Stimulated activated CD8-positive, alpha-beta memory T cell treated with anti-CD3 and anti-CD28 coated beads, Interleukin-4, amount 100 ng/mL, for 48 hours (primary cell): ENCODE results near the gene EID3.
"Not testable (repeated sequence)": the region's sequence is repeated elsewhere in the genome, so short reads cannot be mapped to it uniquely, and the experiment has no call there.

ENCODE experiments used
- DNase-seq: peaks from one replicate; pipeline ENCODE4 v3.0.0-alpha.2; 2020

EID3 gene

GRCh38 chr12:104313568-104314241 is 10.2 kb downstream of the EID3 start:
- no peak for DNase-seq

- no peak for DNase-seq
These were observed 10.7 kb downstream of the EID3 start for GRCh38 chr12:104314242-104314614.

- no peak for DNase-seq
These were observed 12.0 kb downstream of the EID3 start for GRCh38 chr12:104315326-104316224.

GRCh38 chr12:104316936-104317335 is 13.4 kb downstream of the EID3 start:
- no peak for DNase-seq

DNA sequence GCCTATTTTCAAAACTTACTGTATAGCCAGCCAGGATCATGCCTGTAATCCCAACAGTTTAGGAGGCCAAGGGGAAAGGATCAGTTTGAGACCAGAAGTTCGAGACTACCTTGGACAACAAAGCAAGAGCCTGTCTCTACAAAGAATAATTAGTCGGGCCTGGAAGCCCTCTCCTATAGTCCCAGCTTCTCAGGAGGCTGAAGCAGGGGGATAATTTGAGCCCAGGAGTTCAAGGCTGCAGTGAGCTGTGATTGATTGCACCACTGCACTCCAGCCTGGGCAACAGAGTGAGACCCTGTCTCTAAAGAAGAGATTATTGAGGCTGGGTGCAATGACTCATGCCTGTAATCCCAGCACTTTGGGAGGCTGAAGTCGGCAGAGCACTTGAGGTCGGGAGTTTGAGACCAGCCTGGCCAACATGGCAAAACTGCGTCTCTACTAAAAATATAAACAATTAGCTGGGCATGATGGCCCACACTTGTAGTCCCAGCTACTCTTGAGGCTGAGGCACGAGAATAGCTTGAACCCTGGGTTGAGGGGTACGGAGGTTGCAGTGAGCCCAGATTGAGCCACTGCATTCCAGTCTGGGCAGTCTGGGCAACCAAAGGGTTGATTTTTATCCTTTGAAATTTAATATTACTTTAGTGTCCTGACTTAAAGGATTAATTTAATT is 14.1 kb downstream of the EID3 start:
- DNase-seq, result no peak

DNA sequence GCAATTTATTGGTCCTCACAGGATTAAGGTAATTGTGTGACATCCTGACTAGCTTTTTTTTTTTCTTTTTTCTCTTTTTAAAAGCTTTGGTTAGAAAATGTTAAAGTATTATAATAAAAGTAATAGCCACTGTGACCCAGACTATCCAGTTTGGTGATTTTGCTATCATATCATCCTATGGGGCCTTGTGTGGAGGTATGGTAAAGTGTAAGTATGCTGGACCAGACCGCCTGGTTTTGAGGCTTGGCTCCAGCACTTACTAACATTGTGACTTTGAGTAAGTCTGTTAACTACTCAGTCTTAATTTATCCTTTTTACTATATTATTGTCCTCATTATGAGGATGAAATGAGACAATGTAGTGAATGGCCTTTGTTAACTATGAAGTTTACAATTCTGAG is 15.5 kb downstream of the EID3 start:
- no peak for DNase-seq

GRCh38 chr12:104319918-104320626 is 16.5 kb downstream of the EID3 start:
- DNase-seq, result no peak

GRCh38 chr12:104320627-104321024 is 17.1 kb downstream of the EID3 start:
- DNase-seq, result no peak

DNA sequence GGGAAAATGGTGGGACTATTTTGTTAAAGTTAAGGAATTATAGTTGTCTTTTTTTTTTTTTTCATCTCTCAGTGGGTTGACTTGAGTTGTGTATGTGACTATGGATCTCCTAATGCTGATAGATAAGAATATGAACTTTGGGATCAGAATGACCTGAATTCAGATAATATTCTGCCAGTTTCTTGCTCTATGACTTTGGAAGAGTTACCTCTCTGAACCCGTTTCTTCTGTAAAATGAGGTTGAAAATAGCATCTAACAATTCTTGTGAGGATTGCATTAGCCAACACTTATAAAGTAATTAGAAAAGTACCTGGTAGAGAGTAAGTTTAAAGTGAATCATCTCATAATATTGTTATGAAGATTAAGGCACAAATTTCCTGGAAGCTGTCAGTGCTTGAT is 18.4 kb downstream of the EID3 start:
- no peak for DNase-seq

DNA sequence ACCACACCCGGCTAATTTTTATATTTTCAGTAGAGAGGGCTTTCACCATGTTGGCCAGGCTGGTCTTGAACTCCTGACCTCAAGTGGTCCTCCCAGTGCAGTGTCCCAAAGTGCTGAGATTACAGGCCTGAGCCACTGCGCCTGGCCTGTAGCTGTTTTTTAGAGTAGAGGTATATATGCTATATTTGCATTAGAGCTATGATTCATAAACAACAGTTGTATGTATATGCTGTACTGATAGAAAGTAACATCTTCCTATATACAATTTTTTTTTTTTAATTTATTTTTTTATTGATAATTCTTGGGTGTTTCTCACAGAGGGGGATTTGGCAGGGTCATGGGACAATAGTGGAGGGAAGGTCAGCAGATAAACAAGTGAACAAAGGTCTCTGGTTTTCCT is 19.0 kb downstream of the EID3 start:
- DNase-seq, result not testable (repeated sequence)

GRCh38 chr12:104323899-104324298 is 20.4 kb downstream of the EID3 start:
- no peak for DNase-seq

- not testable (repeated sequence) for DNase-seq
These were observed 24.7 kb downstream of the EID3 start for GRCh38 chr12:104328278-104328677.

- DNase-seq, result no peak
These were observed 25.3 kb downstream of the EID3 start for GRCh38 chr12:104328790-104329189.

GRCh38 chr12:104329707-104330532 is 26.4 kb downstream of the EID3 start:
- no peak for DNase-seq

DNA sequence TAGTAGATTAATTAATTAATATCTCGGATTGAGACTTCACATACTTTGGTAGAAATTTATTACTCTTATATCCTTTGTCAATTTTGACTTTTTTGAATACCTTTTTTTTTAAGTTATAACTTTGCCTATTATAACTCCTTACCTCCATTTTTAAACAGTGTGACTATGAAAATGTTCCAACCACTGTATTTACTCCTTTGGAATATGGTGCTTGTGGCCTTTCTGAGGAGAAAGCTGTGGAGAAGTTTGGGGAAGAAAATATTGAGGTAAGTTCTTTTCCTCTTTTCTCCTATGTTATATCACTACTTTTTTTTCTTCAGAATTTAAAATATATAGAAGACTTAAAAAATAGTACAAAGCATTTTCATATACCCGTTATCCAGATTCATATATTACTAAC is 27.8 kb downstream of the EID3 start:
- DNase-seq, result no peak

GRCh38 chr12:104332273-104332672 is 28.7 kb downstream of the EID3 start:
- DNase-seq, result not testable (repeated sequence)

GRCh38 chr12:104333692-104334255 is 30.2 kb downstream of the EID3 start:
- no peak for DNase-seq

DNA sequence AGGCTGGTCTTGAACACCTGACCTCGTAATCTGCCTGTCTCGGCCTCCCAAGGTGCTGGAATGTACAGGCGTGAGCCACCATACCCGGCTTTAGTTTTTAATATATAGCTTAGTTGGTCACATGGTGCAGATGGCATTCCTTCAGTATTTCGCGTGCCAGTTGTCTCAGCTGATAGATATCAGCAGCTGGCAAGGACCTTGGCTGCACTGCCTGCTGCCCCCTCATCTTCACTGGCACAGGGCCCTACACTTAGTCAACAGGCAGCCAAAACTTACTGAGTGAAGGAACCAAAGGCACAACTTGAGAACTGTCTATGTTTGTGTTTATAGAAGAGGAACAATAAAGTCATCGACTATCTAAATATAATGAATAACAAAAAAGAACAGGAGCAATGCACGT is 31.0 kb downstream of the EID3 start:
- DNase-seq, result no peak

GRCh38 chr12:104336115-104336514 is 32.6 kb downstream of the EID3 start:
- no peak for DNase-seq

DNA sequence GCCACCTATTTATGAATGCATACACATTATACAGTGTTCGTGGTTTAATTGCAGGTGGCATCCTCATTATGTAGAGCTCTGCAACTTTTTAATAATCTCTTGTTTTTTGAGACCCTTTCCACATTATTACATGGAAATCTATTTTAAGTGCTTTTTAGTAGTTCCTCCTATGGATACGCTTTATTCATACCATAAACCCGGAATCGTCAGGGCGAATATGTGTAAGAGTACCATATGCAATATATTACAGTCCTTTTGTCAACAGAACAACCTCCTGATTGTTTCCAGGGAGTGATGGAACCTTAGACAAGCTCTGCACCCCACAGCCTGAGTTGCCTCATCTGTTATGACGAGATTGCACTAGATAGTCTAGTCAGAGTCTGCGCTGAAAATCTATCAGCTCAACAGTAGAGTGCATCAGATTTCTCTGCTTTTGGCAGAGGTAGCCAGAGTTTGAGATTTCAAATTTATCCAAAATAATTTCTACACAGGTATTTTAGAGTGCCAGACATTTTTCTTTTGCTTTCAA is 33.6 kb downstream of the EID3 start:
- no peak for DNase-seq

DNA sequence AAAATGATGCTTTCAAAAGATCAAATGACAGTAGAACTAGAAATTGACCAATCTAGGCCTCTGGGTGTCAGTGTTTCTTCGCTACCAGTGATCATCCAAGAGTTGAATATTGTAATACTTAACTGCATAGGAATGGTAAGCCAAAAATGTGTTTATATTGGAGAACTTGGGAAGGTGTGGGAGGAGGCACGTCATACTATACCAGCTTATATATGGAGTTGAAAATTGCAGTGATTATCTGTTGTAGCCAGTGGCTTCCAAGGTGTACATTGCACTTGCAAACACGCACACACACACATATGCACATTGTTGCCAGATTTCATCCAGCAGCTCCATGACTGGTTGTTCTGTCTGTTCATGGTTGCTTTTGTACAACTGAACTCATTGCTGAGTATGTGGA is 36.1 kb downstream of the EID3 start:
- no peak for DNase-seq

GRCh38 chr12:104340177-104340576 is 36.6 kb downstream of the EID3 start:
- DNase-seq, result no peak
